Sigmoid colon (tissue), 4 donors: ENCODE data around the gene THSD7B.

Experiments used
- EP300 ChIP-seq, 4 donors: sonication (generic); formaldehyde crosslinking; IDR thresholded peaks; one replicate each; pipeline ENCODE4 v1.6.1; 2017; ENCODE audit warnings: antibody characterized with exemption in 4 of 4
- POLR2A ChIP-seq, 2 donors: fragments of 450-650 bp; IDR thresholded peaks; one replicate each; pipeline ENCODE4 v1.6.1; 2016; ENCODE audit warnings: antibody characterized with exemption in 2 of 2, mild to moderate bottlenecking in 2 of 2, moderate library complexity in 2 of 2
- POLR2AphosphoS5 ChIP-seq, 4 donors: sonication (generic); formaldehyde crosslinking; IDR thresholded peaks; one replicate each; pipeline ENCODE4 v1.6.1; 2017; ENCODE audit warnings: antibody characterized with exemption in 4 of 4
- TF ChIP-seq, protein P1 (sequence below), 4 experiments: fragments of 450-650 bp in 3 of 4; fragments of 200-600 bp in 1 of 4; IDR thresholded peaks; one replicate each; pipeline ENCODE4 v1.5.1; 2016 to 2019; ENCODE audit warnings: antibody characterized with exemption in 4 of 4, mild to moderate bottlenecking in 3 of 4, moderate library complexity in 2 of 4

- TF ChIP-seq, protein P1, sequence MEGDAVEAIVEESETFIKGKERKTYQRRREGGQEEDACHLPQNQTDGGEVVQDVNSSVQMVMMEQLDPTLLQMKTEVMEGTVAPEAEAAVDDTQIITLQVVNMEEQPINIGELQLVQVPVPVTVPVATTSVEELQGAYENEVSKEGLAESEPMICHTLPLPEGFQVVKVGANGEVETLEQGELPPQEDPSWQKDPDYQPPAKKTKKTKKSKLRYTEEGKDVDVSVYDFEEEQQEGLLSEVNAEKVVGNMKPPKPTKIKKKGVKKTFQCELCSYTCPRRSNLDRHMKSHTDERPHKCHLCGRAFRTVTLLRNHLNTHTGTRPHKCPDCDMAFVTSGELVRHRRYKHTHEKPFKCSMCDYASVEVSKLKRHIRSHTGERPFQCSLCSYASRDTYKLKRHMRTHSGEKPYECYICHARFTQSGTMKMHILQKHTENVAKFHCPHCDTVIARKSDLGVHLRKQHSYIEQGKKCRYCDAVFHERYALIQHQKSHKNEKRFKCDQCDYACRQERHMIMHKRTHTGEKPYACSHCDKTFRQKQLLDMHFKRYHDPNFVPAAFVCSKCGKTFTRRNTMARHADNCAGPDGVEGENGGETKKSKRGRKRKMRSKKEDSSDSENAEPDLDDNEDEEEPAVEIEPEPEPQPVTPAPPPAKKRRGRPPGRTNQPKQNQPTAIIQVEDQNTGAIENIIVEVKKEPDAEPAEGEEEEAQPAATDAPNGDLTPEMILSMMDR (IDR thresholded peaks at IDR 0.05) = no peak
- no peak for TF ChIP-seq POLR2A (IDR thresholded peaks at IDR 0.05)
- TF ChIP-seq POLR2AphosphoS5 (IDR thresholded peaks at IDR 0.05) = no peak
- no peak for TF ChIP-seq EP300 (IDR thresholded peaks at IDR 0.05)
Observed at GRCh38 chr2:136764452-136765255, 691 bp upstream of the THSD7B start.
